Epithelial cell of esophagus (primary cell): ENCODE measurements around the gene SYTL5.
A peak's percentile ranks its signal among the peaks of the same experiment; 100 is the strongest.
"Not testable (repeated sequence)": the region's sequence is repeated elsewhere in the genome, so short reads cannot be mapped to it uniquely, and the experiment has no call there.

Experiments used
- DNase-seq: peaks from one replicate; pipeline ENCODE4 v3.0.0; 2010; ENCODE audit warnings: low read depth
- H3K4me3 ChIP-seq: 2 replicates; pipeline ENCODE4 v1.5.1; 2011; ENCODE audit warnings: mild to moderate bottlenecking, low read length, control low read depth
- TF ChIP-seq, protein P1 (sequence below): IDR thresholded peaks from 2 replicates; pipeline ENCODE4 v1.5.1; 2011; ENCODE audit warnings: low read depth, mild to moderate bottlenecking, low read length, control low read depth, inconsistent platforms; ENCODE audit not compliant: insufficient read depth; ENCODE audit errors: missing control alignments

The SYTL5 gene

DNA sequence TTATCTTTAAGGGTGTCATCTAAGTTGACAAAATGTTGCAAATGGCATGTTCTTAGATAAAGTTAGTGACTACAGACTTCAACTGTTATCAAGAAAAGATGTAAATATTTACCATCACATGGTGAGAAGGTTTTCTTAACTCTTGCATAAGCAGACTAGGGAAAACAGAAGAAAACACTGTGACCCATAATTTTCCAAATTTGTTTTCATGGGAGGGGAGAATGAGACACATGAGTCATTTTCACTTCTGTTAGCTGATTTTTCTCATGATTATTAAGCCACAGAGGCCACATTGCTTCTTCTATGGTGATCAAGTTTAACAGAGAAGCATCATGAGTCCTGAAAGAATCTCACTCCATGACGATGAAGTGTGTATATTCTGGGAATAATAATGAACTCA is 30.2 kb upstream of the SYTL5 start:
- no peak for DNase-seq
- no peak overlapping the region for H3K4me3 ChIP-seq
- TF ChIP-seq, protein P1, sequence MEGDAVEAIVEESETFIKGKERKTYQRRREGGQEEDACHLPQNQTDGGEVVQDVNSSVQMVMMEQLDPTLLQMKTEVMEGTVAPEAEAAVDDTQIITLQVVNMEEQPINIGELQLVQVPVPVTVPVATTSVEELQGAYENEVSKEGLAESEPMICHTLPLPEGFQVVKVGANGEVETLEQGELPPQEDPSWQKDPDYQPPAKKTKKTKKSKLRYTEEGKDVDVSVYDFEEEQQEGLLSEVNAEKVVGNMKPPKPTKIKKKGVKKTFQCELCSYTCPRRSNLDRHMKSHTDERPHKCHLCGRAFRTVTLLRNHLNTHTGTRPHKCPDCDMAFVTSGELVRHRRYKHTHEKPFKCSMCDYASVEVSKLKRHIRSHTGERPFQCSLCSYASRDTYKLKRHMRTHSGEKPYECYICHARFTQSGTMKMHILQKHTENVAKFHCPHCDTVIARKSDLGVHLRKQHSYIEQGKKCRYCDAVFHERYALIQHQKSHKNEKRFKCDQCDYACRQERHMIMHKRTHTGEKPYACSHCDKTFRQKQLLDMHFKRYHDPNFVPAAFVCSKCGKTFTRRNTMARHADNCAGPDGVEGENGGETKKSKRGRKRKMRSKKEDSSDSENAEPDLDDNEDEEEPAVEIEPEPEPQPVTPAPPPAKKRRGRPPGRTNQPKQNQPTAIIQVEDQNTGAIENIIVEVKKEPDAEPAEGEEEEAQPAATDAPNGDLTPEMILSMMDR: no peak

DNA sequence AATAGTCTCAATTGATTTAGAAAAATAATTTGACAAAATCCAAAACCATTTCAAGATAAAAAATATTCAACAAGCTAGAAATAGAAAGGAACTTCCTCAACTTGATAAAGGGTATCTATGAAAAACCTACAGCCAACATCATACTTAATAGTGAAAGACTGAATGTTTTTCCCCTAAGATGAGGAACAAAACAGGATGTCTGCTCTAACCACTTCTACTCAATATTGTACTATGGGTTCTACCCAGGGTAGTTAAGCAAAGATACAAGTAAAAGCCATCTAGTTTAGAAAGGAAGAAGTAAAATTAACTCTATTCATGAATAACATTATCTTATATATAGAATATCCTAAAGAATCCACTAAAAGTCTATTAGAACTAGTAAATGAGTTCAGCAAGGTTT is 21.5 kb upstream of the SYTL5 start:
- no peak overlapping the region for H3K4me3 ChIP-seq
- DNase-seq: no peak
- TF ChIP-seq, protein P1: no peak

- H3K4me3 ChIP-seq: no peak overlapping the region
- TF ChIP-seq, protein P1: no peak
- DNase-seq: no peak
Observed at GRCh38 chrX:37986893-37987292, 19.5 kb upstream of the SYTL5 start.

DNA sequence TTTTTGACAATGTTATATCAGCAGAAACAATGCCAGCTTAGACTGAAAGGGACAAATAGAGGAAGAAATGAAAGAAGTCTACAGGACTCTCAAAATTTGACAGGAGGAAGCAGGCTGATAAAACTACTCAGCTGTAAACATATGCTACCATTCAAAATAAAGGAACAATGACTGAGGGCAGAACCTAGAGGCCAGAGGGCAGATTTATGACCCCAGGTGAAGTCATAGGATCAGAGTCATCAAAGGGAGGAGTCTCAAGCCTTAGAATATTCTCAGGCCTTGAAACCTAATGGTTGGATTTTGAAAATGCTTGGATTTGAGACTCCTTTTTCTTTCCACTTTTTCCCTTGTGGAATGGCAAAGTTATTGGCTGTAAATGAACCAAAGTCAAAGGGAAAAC is 17.0 kb upstream of the SYTL5 start:
- TF ChIP-seq, protein P1: no peak
- no peak overlapping the region for H3K4me3 ChIP-seq
- no peak for DNase-seq

DNA sequence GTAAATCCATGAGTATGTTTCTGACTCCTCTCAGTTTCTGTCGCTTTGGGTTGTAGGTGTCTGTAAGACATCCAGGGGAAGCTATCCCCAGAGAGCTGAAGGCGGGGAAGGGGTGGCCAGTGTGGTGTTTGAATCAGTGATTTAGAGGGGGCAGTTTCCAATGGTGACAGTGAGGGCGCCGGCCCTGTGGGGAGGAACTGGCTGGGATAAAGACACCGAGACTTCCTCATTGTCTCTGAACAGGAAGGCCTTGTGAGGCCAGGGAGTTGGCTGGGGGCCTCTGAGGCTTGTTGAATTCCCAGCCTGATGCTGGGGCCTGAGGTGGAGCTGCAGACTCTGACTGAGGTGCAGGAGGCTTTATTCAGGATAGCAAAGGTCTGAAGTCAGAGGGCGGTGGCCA is 15.1 kb upstream of the SYTL5 start:
- DNase-seq, H3K4me3 ChIP-seq: not testable (repeated sequence)

- TF ChIP-seq, protein P1: no peak
- H3K4me3 ChIP-seq: no peak overlapping the region
- no peak for DNase-seq
Observed at GRCh38 chrX:37993176-37993575, 13.2 kb upstream of the SYTL5 start.

DNA sequence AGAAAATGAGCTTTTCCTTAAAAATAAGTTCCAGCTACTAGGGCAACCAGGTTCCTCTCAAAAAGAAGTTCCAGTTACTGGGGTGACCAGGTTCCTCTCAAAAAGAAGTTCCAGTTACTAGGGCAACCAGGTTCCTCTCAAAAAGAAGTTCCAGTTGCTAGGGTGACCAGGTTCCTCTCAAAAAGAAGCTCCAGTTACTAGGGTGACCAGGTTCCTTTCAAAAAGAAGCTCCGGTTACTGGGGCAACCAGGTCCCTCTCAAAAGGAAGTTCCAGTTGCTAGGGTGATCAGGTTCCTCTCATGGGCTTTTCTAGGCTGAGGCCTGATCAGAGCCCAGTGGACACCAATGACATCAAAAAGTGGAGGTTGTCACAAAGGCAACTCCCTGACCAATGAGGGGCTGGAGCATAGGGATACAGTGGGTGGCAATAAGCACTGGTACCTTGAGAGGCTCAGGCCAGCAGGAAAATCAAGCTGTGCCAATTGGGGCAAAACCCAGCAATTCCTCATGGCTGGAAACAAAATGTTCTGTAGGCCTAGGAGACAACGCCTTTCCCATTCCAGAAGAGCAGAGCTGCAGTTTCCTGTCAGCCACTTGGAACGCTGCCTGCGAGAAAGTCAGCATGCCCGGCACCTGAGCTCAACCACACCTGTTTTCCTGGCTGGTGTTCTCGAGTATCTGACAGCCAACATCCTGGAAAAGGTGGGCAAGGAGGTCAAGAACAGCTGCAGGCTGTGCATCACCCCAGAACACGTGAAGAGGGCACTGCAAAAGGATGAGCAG is 12.3 kb upstream of the SYTL5 start:
- TF ChIP-seq, protein P1: peak; percentile 23
- H3K4me3 ChIP-seq: no peak overlapping the region
- DNase-seq: peak; percentile 63

GRCh38 chrX:37995428-37995827 is 10.9 kb upstream of the SYTL5 start:
- TF ChIP-seq, protein P1: no peak
- H3K4me3 ChIP-seq: no peak overlapping the region
- no peak for DNase-seq
